GM18508 (cell line): Measurements from ENCODE around the gene PRR16.

ENCODE experiments used
- ATAC-seq: cut with Tn5 transposase; IDR thresholded peaks from one replicate; pipeline ENCODE4 v1.9.1; 2021; ENCODE audit warnings: moderate number of reproducible peaks; ENCODE audit not compliant: insufficient read depth, unreplicated experiment

The PRR16 gene

GRCh38 chr5:120461251-120461650 lies 2.8 kb upstream of the PRR16 start:
- ATAC-seq: no peak

DNA sequence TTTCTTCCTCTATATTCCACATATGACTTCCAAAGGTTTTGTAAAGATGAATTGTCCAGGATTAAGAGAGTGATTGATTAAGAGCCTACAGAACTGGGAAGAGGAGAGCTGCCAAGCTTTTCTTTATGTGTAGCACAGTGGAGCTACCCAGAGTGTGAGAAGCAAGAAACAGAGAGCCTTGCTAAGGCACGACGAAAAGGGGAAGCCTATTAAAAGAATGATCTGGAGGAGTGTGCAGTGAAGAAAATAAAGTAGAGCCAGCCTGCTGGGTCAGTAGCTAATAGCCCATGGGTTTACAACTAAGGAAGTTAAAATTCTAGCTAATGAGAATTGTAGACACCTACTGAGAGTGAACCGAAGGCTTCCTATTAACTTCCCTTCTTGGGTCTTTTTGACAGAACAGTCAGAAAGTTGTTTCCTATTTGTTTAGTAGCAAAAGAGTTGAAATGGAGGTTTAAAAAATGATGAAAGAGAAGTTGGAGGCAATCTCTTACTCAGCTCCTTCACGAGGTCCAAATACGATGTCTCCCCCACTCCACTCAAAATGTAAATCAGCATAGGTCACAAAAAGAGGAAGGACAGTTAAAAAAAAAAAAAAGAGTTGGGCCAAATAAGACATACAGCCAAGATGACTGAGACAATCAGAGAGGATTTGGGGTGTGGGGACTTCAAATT lies 957 bp upstream of the PRR16 start:
- ATAC-seq: no peak

DNA sequence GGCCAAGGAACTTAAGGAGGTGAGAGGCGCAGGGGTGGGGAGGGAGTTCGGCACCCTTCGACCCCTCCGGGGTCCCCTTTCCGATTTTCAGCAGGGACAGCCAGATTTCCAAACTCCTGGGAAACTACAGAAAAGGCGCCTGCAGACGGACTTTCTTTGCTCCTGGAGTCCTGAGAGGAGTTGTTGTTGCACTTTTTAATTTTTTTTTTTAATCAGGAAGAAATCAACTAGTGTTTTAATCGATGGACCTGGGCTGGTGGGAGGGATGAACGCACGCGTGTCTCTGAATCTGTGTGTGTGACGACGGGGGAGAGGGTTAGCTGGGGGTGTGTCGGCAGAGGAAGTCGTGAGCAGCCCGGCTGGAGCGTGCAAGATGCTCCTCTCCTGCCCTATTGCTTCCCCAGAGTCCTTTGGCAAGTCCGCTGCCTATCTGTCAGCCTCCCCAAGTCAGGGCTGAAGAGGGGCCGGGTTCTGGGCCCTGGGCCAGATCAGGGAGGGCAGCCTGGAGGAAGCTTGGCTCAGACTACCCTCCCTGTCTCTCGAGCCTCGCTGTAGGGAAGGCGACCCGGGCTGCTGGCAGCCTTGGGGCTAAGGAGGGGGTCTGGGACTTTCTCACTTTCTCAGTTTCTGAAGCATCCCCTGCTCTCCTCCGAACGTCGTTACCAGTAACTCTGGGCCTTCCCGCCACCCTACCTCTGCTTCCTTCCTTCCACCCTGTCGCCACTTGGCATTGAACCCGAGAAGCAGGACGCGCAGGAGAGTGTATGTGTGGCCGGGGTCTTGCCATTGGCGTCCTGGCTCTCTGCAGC lies 731 bp downstream of the PRR16 start:
- no peak for ATAC-seq

- ATAC-seq: no peak
Observed at GRCh38 chr5:120465436-120465961, 1.4 kb downstream of the PRR16 start.

DNA sequence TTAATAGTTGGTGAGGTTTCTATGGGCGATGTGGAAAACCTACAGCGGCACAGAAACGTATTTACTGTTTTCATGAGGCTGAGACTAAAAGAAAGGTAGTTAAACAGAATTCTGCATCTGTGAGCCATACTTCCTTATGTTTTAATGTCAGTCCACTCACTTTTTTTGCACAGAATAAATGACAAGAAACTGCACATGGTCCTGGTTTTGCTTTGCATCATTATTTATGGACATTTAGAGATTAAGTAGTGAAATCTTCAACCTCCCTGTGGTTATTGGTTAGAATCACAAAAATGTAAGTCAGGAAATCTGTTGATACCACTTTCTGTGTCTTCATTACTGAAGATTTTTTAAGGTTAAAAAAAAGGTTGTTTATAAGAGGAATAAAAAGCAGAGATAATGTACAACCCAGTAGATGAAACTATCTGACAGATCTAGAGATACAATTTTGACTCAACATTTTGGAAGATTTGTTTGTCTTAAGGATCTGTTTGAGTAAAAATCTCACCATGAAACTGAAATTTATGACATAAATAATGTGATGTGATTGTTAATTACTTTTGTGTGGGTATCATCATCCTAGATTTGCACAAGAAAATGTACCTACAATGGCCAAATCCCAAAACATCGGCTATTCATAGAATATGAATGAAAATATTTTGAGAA lies 2.4 kb downstream of the PRR16 start:
- no peak for ATAC-seq

GRCh38 chr5:120471971-120472370 lies 7.9 kb downstream of the PRR16 start:
- no peak for ATAC-seq

DNA sequence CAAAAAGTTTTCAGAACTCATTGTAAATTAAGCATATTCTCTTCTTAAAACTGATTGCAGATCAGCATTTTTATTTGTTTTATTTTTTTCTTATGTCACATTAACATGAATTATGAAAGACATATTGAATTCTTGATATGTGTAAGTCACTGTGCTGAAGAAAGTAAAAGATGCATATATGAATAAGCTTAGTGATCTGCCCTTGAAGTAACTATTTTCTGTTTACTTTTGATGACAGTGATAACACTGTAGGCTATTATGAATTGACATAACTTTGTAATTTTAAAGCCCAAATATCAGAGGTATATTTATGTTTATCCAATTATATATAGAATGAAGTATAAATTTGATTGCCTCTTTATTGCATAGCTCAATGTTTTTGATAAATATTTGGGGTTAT lies 8.8 kb downstream of the PRR16 start:
- no peak for ATAC-seq

- ATAC-seq: no peak
Observed at GRCh38 chr5:120473332-120473731, 9.2 kb downstream of the PRR16 start.

DNA sequence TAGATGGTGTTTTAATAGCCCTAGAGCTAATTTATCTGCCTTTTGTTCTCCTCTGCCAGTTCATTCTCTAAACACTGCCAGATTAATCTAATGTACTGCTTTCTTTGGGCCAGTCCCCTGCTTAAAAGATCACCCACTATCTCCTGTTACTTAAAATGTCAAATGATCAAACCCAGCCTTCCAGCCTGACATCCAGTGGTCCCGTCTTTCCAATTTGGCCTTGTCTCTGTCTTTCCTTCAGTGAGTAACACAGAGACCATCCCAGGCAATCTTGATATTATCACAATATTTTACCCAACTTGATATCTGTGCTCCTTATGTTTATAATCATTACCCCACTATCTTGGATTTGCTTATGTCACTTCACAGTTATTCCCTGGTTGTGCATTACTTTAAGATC lies 12.0 kb downstream of the PRR16 start:
- no peak for ATAC-seq

DNA sequence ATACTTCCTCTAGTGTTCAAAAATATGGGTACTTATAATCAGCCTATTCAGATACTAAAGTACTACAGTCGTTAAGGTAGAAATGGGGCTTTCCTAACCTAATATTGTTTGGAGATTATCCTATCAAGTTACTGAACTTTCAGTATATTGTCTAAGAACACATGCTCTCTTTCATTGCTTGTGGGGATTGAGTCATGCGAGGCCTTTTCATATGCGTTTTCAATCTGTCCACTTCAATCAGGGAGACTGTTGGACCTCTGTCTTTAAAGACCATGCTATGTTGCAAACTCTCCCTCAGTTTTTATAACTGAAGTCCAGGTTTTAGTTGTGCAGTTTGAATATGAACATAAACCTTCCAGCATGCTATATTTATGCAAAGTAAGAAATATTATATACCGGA lies 15.0 kb downstream of the PRR16 start:
- ATAC-seq: no peak

GRCh38 chr5:120499876-120500563 lies 35.9 kb downstream of the PRR16 start:
- no peak for ATAC-seq

DNA sequence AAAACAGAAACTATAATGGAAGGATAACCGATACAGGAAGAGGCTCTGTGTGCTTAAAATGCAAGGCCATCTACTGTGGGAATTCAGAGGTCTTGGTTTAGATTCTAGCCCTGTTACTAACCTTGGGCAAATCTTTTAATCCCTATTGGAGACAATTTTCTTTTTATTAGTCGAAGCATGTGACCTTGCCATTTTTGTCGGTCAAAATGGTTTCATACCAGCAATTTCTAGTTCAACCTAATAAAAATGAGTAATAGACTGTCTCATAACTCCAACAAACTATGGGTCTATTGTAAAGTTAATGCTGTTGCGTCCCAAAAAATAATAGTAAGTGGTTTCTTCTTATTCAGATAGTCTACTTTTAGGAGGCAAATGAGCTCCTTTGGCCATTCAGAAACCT lies 38.4 kb downstream of the PRR16 start:
- ATAC-seq: no peak

DNA sequence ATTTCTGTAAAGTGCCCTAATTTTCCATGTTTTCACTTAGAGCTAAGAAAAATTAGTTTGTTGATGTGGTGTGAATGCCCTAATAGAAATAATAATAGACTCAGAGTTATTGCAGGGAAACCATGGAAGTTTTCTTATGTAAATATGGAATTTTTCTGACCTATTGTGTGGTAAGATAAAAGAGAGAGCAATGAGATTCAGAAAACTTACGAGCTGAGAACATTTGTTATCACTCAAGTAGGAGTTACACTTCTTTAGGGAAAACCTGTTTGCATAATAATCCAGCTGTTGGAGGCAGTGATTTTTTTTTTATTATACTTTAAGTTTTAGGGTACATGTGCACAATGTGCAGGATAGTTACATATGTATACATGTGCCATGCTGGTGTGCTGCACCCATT lies 39.2 kb downstream of the PRR16 start:
- ATAC-seq: no peak

GRCh38 chr5:120504057-120504456 lies 40.0 kb downstream of the PRR16 start:
- no peak for ATAC-seq

GRCh38 chr5:120507197-120507596 lies 43.1 kb downstream of the PRR16 start:
- ATAC-seq: no peak

DNA sequence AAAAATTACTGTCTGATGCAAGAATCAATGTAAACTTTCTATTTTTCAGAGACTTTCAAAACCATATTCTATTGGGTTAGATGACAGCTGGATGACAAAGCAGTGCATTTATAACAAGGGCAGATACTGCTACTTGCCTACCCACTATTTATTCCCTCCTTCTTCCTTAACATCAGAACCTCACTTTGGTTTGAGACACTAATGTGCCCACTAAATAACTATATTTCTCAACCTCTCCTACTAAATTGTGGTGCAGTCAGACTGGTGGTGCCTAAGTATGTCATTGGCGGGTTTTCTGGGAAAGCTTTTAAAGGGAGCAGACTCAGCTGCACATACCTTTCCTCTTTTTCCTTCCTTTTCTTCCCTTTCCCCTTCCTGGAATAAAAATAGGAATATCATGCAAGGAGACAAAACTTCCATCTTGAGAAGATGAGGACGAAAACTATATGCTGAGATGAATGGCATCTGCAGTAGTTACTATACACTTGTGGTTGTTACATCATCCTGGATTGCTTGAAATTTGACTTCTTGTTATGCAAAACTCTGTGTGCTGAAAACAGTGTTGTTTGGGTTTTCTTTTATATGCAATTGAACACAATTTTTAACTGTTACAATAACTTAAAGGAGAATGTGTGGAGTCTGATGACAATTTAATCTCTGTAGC lies 43.8 kb downstream of the PRR16 start:
- no peak for ATAC-seq

DNA sequence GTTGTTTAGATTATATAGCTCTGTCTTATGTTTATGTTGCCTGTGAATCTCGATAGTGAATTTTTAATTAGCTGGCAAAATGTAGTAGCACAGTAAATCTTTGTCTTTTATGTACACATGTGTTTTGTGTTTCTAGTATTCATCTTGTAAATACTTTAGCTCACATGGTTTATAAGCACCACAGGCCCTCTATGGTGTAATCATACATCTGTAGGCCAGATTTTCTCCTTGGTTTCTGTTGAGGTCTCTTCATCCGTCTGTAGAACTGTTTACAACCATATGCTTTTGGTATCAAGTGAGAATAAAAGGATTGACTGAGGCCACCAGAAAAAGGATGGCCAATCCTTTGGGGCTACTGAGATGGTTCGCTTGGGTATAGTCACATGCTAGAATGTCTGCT lies 45.0 kb downstream of the PRR16 start:
- no peak for ATAC-seq

- ATAC-seq: no peak
Observed at GRCh38 chr5:120510098-120510637, 46.1 kb downstream of the PRR16 start.

DNA sequence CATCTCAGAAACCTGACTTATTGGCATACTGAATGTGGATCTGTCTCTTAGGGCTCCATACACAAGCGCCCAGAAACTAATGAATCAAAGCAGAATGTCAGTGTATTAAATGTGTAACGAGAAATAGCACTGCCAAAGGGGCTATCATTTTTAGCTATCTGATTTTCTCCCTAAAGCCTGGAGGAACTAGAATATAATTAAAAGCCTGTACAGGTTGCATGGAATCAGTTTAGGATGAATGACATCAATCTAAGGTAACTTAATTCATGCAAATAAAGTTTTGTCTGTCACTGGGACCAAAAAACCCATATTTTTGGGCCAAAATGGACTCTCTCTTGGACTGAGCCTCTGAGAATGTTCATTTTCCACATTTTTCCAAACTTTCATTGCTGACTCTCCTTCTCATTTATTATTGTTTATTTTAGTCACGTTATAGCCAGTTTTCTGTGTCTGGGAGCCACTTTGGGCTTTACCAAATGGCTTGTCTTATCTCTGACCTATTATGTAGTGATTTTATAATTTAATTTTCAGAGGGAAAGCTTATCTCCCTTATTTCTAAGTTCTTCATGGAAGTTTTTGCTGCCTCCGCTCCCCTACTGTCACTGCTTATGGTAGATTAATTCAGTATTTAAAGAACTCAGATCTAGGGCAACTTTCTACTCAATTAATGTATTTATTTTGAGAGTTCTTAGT lies 47.0 kb downstream of the PRR16 start:
- ATAC-seq: no peak
